LNCaP clone FGC (cell line): ENCODE measurements around the gene UBQLN3.

Source experiments
- DNase-seq: peaks from one replicate; pipeline ENCODE4 v3.0.0-alpha.2; 2011; ENCODE audit warnings: low read depth
- H3K4me3 ChIP-seq: 2 replicates; pipeline ENCODE4 v1.5.1; 2011; ENCODE audit warnings: mild to moderate bottlenecking, low read depth, low read length, control low read depth
- CTCF ChIP-seq: IDR thresholded peaks from 2 replicates; pipeline ENCODE4 v1.5.1; 2012; ENCODE audit warnings: mild to moderate bottlenecking; ENCODE audit not compliant: control insufficient read depth, insufficient read depth; ENCODE audit errors: extremely low read depth

The UBQLN3 gene

GRCh38 chr11:5509803-5510202 lies at the start of gene UBQLN3:
Gene UBQLN3 (minus strand): TSS chr11:5509957. CDS start chr11:5509558, 399 bp downstream.
- no peak for TF ChIP-seq CTCF
- no peak within 1 kb of the TSS for H3K4me3 ChIP-seq
- DNase-seq: no peak

- DNase-seq: no peak
- no peak for TF ChIP-seq CTCF
Measured at GRCh38 chr11:5557751-5558150, 48.0 kb upstream of the UBQLN3 start.

GRCh38 chr11:5556596-5557188 lies 46.9 kb upstream of the UBQLN3 start:
- H3K4me3 ChIP-seq: no peak overlapping the region
- no peak for DNase-seq
- TF ChIP-seq CTCF: no peak

More at GRCh38 chr11:5557751-5558150, 48.0 kb upstream of the UBQLN3 start:
- H3K4me3 ChIP-seq: no peak overlapping the region

GRCh38 chr11:5553343-5553742 lies 43.6 kb upstream of the UBQLN3 start:
- H3K4me3 ChIP-seq: no peak overlapping the region
- TF ChIP-seq CTCF: peak; percentile 22; the same call in 1 of the 2 replicates
- no peak for DNase-seq

GRCh38 chr11:5550440-5551095 lies 40.8 kb upstream of the UBQLN3 start:
- no peak overlapping the region for H3K4me3 ChIP-seq
- DNase-seq: no peak
- no peak for TF ChIP-seq CTCF

GRCh38 chr11:5548440-5548839 lies 38.7 kb upstream of the UBQLN3 start, which contains the start of gene OR52H1:
Gene OR52H1 (minus strand): TSS chr11:5548540. CDS start chr11:5545505, 3,035 bp downstream.
- no peak within 1 kb of the TSS for H3K4me3 ChIP-seq
- DNase-seq: no peak
- no peak for TF ChIP-seq CTCF
